H1 (cell line): ENCODE results near the gene AOAH. TPM values are rescaled to one million over a fixed set of nuclear protein-coding genes. Genes with fewer than 3 reads are reported as not detected.

Source experiments
- CTCF ChIA-PET: fragments of 300-600 bp; sonication (Branson Sonifier 250); formaldehyde crosslinking; loops from one replicate; lab custom pipeline; 2021; ENCODE audit not compliant: partially characterized antibody; lab: Charles Lee
- POLR2A ChIA-PET: fragments of 300-600 bp; sonication (Branson Sonifier 250); formaldehyde crosslinking; loops from one replicate; lab custom pipeline; 2021; ENCODE audit warnings: inconsistent platforms; ENCODE audit not compliant: partially characterized antibody; lab: Charles Lee
- DNase-seq, 2 experiments: peaks; one replicate each; pipeline versions ENCODE4 v3.0.0 to v3.0.0-alpha.2; 2010 to 2022; ENCODE audit warnings: low spot score in 2 of 2, low read depth in 1 of 2, mixed read lengths in 1 of 2
- FAIRE-seq: peaks from 2 replicates; lab custom pipeline; 2011; peaks lifted over from hg19 to GRCh38; lab: Jason Lieb, UNC
- H2AFZ ChIP-seq: 2 replicates; pipeline ENCODE4 v1.8.1; 2012; ENCODE audit warnings: low read length, inconsistent platforms
- H2AK5ac ChIP-seq: 2 replicates; pipeline ENCODE4 v1.6.1; 2013; ENCODE audit warnings: low read depth, low read length
- H2BK120ac ChIP-seq: replicated peaks from 2 replicates; pipeline ENCODE3; 2013; ENCODE audit warnings: low read depth, low read length, inconsistent platforms
- H2BK12ac ChIP-seq: 2 replicates; pipeline ENCODE4 v1.6.1; 2013; ENCODE audit warnings: low read depth, low read length
- H2BK15ac ChIP-seq: 2 replicates; pipeline ENCODE4 v1.6.1; 2013; ENCODE audit warnings: low read length
- H2BK20ac ChIP-seq: 2 replicates; pipeline ENCODE4 v1.6.1; 2013; ENCODE audit warnings: low read length
- H2BK5ac ChIP-seq: 2 replicates; pipeline ENCODE4 v1.6.1; 2013; ENCODE audit warnings: low read depth, low read length
- H3K14ac ChIP-seq: 2 replicates; pipeline ENCODE4 v1.6.1; 2013; ENCODE audit warnings: inconsistent platforms; ENCODE audit not compliant: insufficient read length
- H3K18ac ChIP-seq: 2 replicates; pipeline ENCODE4 v1.6.1; 2013; ENCODE audit warnings: low read length; ENCODE audit errors: extremely low read depth
- H3K23ac ChIP-seq: 2 replicates; pipeline ENCODE4 v1.6.1; 2013; ENCODE audit warnings: inconsistent platforms; ENCODE audit not compliant: insufficient read length
- H3K23me2 ChIP-seq: 2 replicates; pipeline ENCODE4 v1.6.1; 2013; ENCODE audit warnings: low read depth, low read length
- H3K27ac ChIP-seq: 2 replicates; pipeline ENCODE4 v1.6.1; 2011; ENCODE audit warnings: low read depth, low read length, inconsistent platforms
- H3K27me3 ChIP-seq, 4 experiments: replicated peaks in 1 of 4; 1 replicate in 1 of 4; 2 replicates in 3 of 4; pipeline versions ENCODE4 v1.6.1 to v1.8.1; 2011 to 2013; ENCODE audit warnings: low read length in 3 of 4, mild to moderate bottlenecking in 3 of 4, inconsistent platforms in 2 of 4, mixed read lengths in 2 of 4, moderate library complexity in 1 of 4; ENCODE audit not compliant: control insufficient read depth in 3 of 4, insufficient read depth in 3 of 4; ENCODE audit errors: extremely low read depth in 1 of 4
- H3K36me3 ChIP-seq, 4 experiments: 2 replicates each; pipeline versions ENCODE4 v1.6.1 to v1.8.1; 2011 to 2013; ENCODE audit warnings: mild to moderate bottlenecking in 4 of 4, low read length in 3 of 4, moderate library complexity in 2 of 4, control low read depth in 1 of 4, inconsistent platforms in 1 of 4; ENCODE audit not compliant: insufficient read depth in 4 of 4, control insufficient read depth in 2 of 4
- H3K4ac ChIP-seq: replicated peaks from 2 replicates; pipeline ENCODE3; 2013; ENCODE audit warnings: low read length, low read depth, mixed read lengths, inconsistent platforms; ENCODE audit not compliant: insufficient read length
- H3K4me1 ChIP-seq, 4 experiments: replicated peaks in 1 of 4; 1 replicate in 1 of 4; 2 replicates in 3 of 4; pipeline versions ENCODE4 v1.6.1 to v1.8.1; 2011 to 2013; ENCODE audit warnings: low read length in 3 of 4, inconsistent platforms in 2 of 4, mixed read lengths in 1 of 4; ENCODE audit not compliant: insufficient read depth in 4 of 4, control insufficient read depth in 3 of 4
- H3K4me2 ChIP-seq, 2 experiments: 2 replicates each; pipeline versions ENCODE4 v1.6.1 to v1.8.1; 2011 to 2013; ENCODE audit warnings: low read depth in 2 of 2, low read length in 2 of 2, control low read depth in 1 of 2, inconsistent platforms in 1 of 2, mild to moderate bottlenecking in 1 of 2; ENCODE audit not compliant: insufficient read depth in 1 of 2
- H3K4me3 ChIP-seq, 4 experiments: fragments of 200-600, 300-600 bp in 1 of 4; sonication (generic), shearing (Covaris generic), sonication (Bioruptor Twin) in 1 of 4; 2 replicates each; pipeline versions ENCODE4 v1.5.1 to v1.8.1; 2011 to 2016; ENCODE audit warnings: low read length in 4 of 4, low read depth in 3 of 4, control low read depth in 2 of 4, inconsistent platforms in 2 of 4, mild to moderate bottlenecking in 2 of 4, mixed read lengths in 1 of 4, moderate library complexity in 1 of 4; ENCODE audit not compliant: insufficient read depth in 2 of 4; ENCODE audit errors: extremely low read depth in 1 of 4
- H3K56ac ChIP-seq: replicated peaks from 2 replicates; pipeline ENCODE3; 2013; ENCODE audit warnings: low read depth, mild to moderate bottlenecking, mixed read lengths, low read length, inconsistent platforms; ENCODE audit not compliant: insufficient read length
- H3K79me1 ChIP-seq: 2 replicates; pipeline ENCODE4 v1.6.1; 2013; ENCODE audit warnings: low read depth, low read length, control low read depth
- H3K79me2 ChIP-seq, 2 experiments: 2 replicates each; pipeline versions ENCODE4 v1.6.1 to v1.8.1; 2012 to 2013; ENCODE audit warnings: low read length in 2 of 2, mild to moderate bottlenecking in 2 of 2, inconsistent platforms in 1 of 2; ENCODE audit not compliant: insufficient read depth in 2 of 2, control insufficient read depth in 1 of 2
- H3K9ac ChIP-seq, 4 experiments: replicated peaks in 1 of 4; 1 replicate in 1 of 4; 2 replicates in 3 of 4; pipeline versions ENCODE4 v1.6.1 to v1.8.1; 2011 to 2013; ENCODE audit warnings: low read depth in 3 of 4, low read length in 3 of 4, control low read depth in 2 of 4, mild to moderate bottlenecking in 2 of 4, moderate library complexity in 2 of 4, inconsistent platforms in 1 of 4; ENCODE audit errors: extremely low read depth in 1 of 4
- H3K9me3 ChIP-seq, 2 experiments: 2 replicates each; pipeline versions ENCODE4 v1.6.1 to v1.8.1; 2012 to 2013; ENCODE audit warnings: mild to moderate bottlenecking in 2 of 2, moderate library complexity in 2 of 2, control low read depth in 1 of 2, inconsistent platforms in 1 of 2, low read depth in 1 of 2, low read length in 1 of 2, mixed read lengths in 1 of 2; ENCODE audit not compliant: insufficient read depth in 2 of 2
- H4K20me1 ChIP-seq, 2 experiments: replicated peaks in 1 of 2; 2 replicates each; pipeline versions ENCODE3 to v1.8.1; 2011 to 2013; ENCODE audit warnings: inconsistent platforms in 2 of 2, low read length in 2 of 2, mild to moderate bottlenecking in 1 of 2; ENCODE audit not compliant: insufficient read depth in 2 of 2, control insufficient read depth in 1 of 2
- H4K5ac ChIP-seq: 2 replicates; pipeline ENCODE4 v1.6.1; 2013; ENCODE audit warnings: low read length, low read depth, mixed read lengths, inconsistent platforms; ENCODE audit not compliant: insufficient read length
- H4K8ac ChIP-seq: 2 replicates; pipeline ENCODE4 v1.8.0; 2013; ENCODE audit warnings: mild to moderate bottlenecking, moderate library complexity, low read length, inconsistent platforms; ENCODE audit not compliant: insufficient read depth; ENCODE audit errors: extremely low read depth
- H4K91ac ChIP-seq: replicated peaks from 2 replicates; pipeline ENCODE3; 2013; ENCODE audit warnings: low read length, mixed read lengths, inconsistent platforms; ENCODE audit not compliant: insufficient read length
- ATF3 ChIP-seq: IDR thresholded peaks from 2 replicates; pipeline ENCODE4 v1.6.1; 2011; ENCODE audit warnings: low read depth, mild to moderate bottlenecking, low read length; ENCODE audit not compliant: insufficient read depth
- CHD2 ChIP-seq: IDR thresholded peaks from 2 replicates; pipeline ENCODE4 v1.6.1; 2012; ENCODE audit warnings: low read length, improper control_type of control experiment
- E2F6 ChIP-seq: IDR thresholded peaks from 2 replicates; pipeline ENCODE4 v1.6.1; 2012; ENCODE audit warnings: inconsistent platforms
- EZH2 ChIP-seq: fragments of 200-600 bp; sonication (generic); IDR thresholded peaks from 2 replicates; pipeline ENCODE4 v1.7.1; 2012; ENCODE audit warnings: low read depth, mild to moderate bottlenecking, moderate library complexity, low read length, inconsistent platforms; ENCODE audit not compliant: severe bottlenecking
- HDAC2 ChIP-seq, 2 experiments: fragments of 300-600 bp in 1 of 2; sonication (generic) in 1 of 2; IDR thresholded peaks; 2 replicates each; pipeline ENCODE4 v1.6.1; 2011 to 2012; ENCODE audit warnings: low read depth in 2 of 2, low read length in 2 of 2, mild to moderate bottlenecking in 2 of 2, moderate library complexity in 2 of 2, borderline replicate concordance in 1 of 2, inconsistent platforms in 1 of 2
- POLR2A ChIP-seq, 2 experiments: IDR thresholded peaks; 1 replicate in 1 of 2; 2 replicates in 1 of 2; pipeline ENCODE4 v1.6.1; 2011; ENCODE audit warnings: low read depth in 2 of 2, low read length in 2 of 2, mild to moderate bottlenecking in 2 of 2; ENCODE audit errors: control extremely low read depth in 1 of 2
- RNF2 ChIP-seq: fragments of 200-900, 300-1000 bp; sonication (generic); IDR thresholded peaks from 2 replicates; pipeline ENCODE4 v1.7.1; 2016; ENCODE audit warnings: borderline replicate concordance, low read depth, mild to moderate bottlenecking, antibody characterized with exemption, low read length; ENCODE audit not compliant: poor library complexity, severe bottlenecking; ENCODE audit errors: missing control alignments
- SAP30 ChIP-seq: fragments of 300-600 bp; sonication (generic); IDR thresholded peaks from 2 replicates; pipeline ENCODE4 v1.7.1; 2012; ENCODE audit warnings: low read length, moderate library complexity, mild to moderate bottlenecking, inconsistent platforms; ENCODE audit not compliant: insufficient read depth, insufficient replicate concordance
- SRF ChIP-seq: IDR thresholded peaks from 2 replicates; pipeline ENCODE4 v1.6.1; 2011; ENCODE audit warnings: mild to moderate bottlenecking, low read depth, low read length, moderate library complexity
- TAF7 ChIP-seq: optimal IDR thresholded peaks from 2 replicates; pipeline ENCODE3; 2011; ENCODE audit warnings: low read depth, mild to moderate bottlenecking, inconsistent platforms, low read length, moderate library complexity, borderline replicate concordance
- ZNF274 ChIP-seq: IDR thresholded peaks from 2 replicates; pipeline ENCODE4 v1.7.0; 2012; ENCODE audit warnings: low read length, borderline replicate concordance; ENCODE audit errors: extremely low read depth
- whole genome bisulfite sequencing, 2 experiments: shearing (Covaris generic) in 1 of 2; methylation state at CpG; one replicate each; pipeline versions ENCODE4 v1.1.6 to v1.1.7; 2013 to 2015; ENCODE audit warnings: low lambda C conversion rate in 2 of 2, mixed read lengths in 2 of 2, inconsistent platforms in 1 of 2, low coverage in 1 of 2, missing lambda C conversion rate in 1 of 2; ENCODE audit not compliant: insufficient replicate concordance in 2 of 2, insufficient coverage in 1 of 2, insufficient read length in 1 of 2; ENCODE audit errors: extremely low coverage in 1 of 2, missing lambda C conversion rate in 1 of 2; 5-methylcytosine and 5-hydroxymethylcytosine counted together
- polyA plus RNA-seq, 7 experiments: library from polyadenylated mRNA; depleted of rRNA in 3 of 7; stranded (reverse) in 5 of 7; unstranded in 2 of 7; fragments of >200 nt in 5 of 7; fragments of 200-250 nt in 2 of 7; gene quantifications; 1 replicate in 5 of 7; 2 replicates in 1 of 7; 4 replicates in 1 of 7; pipeline versions ENCODE4 v1.2.1 to v1.2.3, GENCODE V29; 2011 to 2013; ENCODE audit warnings: missing spikeins in 2 of 7, mixed read lengths in 2 of 7
- total RNA-seq: library from RNA; stranded (reverse); fragmentation: NEBNext Ultra II Directional; extraction: Animal tissue kit (Norgen Biotek cat#: 25700); gene quantifications from 2 replicates; pipeline ENCODE4 v1.2.1, GENCODE V29; 2021

AOAH gene
- total and polyA plus RNA-seq, 2 of the 8 experiments (the other 6 are each of a cell fraction or from before 2014, with no cell fraction given), result 0.08 TPM; not detected in 1

- TF ChIP-seq HDAC2 (IDR thresholded peaks at IDR 0.05; ENCODE audit: borderline replicate concordance in 1 of 2, low read depth in 2 of 2, low read length in 2 of 2) (no peak), TAF7 (no peak), E2F6 (no peak), SAP30 (no peak), EZH2 (no peak), SRF (no peak), POLR2A (IDR thresholded peaks at IDR 0.05; ENCODE audit: control extremely low read depth in 1 of 2, low read depth in 2 of 2, low read length in 2 of 2) (no peak), ZNF274 (no peak), ATF3 (no peak), RNF2 (no peak), CHD2 (no peak)
- TF ChIP-seq, all 59 proteins: peak for 0
- no peak overlapping the region for H2AK5ac ChIP-seq
- ChIA-PET POLR2A (no interaction called here), CTCF (interaction anchor here (1.0 to 2.6 kb wide), 4 partner anchors 10 to 305 kb away, joined by 3 to 7 read pairs (median 3); no protein-coding TSS in a partner anchor)
- no peaks in the 10 kb centered on the region; a peak in 1 of 7 replicates for H3K27me3 ChIP-seq
- H3K4me3 ChIP-seq, result no peak overlapping the region
- no peaks in the 10 kb centered on the region for H3K23me2 ChIP-seq
- no peaks in the 10 kb centered on the region for H3K79me1 ChIP-seq
- no peak overlapping the region for H3K14ac ChIP-seq
- H4K20me1 ChIP-seq, result no peaks in the 10 kb centered on the region
- H3K18ac ChIP-seq, result no peak overlapping the region
- H3K36me3 ChIP-seq, result no peaks in the 10 kb centered on the region
- H3K27ac ChIP-seq, result no peak overlapping the region
- H2BK120ac ChIP-seq, result no peak overlapping the region
- H2BK15ac ChIP-seq, result no peak overlapping the region
- no peak overlapping the region for H3K56ac ChIP-seq
- H2AFZ ChIP-seq, result no peak overlapping the region
- no peak overlapping the region for H3K23ac ChIP-seq
- no peak overlapping the region for H3K4me2 ChIP-seq
- no peak overlapping the region for H4K91ac ChIP-seq
- H3K4ac ChIP-seq, result no peak overlapping the region
- no peak overlapping the region for H4K8ac ChIP-seq
- H2BK5ac ChIP-seq, result no peak overlapping the region
- H4K5ac ChIP-seq, result no peak overlapping the region
- 0 out of 4 replicates have a peak, but pooled peaks cover 0 to 2% of the 10 kb centered on the region in 2 experiments for H3K9me3 ChIP-seq
- no peak overlapping the region for H2BK12ac ChIP-seq
- DNase-seq (no peak), FAIRE-seq (no peak)
- WGBS, 2 experiments, result 89% methylated on average over 5 of the region's 5 CpGs; no CpG with 5 or more reads in 1 of the 2 experiments
- H2BK20ac ChIP-seq, result no peak overlapping the region
- H3K9ac ChIP-seq, result no peak overlapping the region
- no peaks in the 10 kb centered on the region for H3K79me2 ChIP-seq
- H3K4me1 ChIP-seq, result no peaks in the 10 kb centered on the region
Observed at GRCh38 chr7:36746347-36746746, 22.1 kb upstream of the AOAH start.
